DOHH2 (cell line): ENCODE data around the gene CPNE6.

Experiments
- H3F3A ChIP-seq: fragments of 200-600 bp; sonication (generic), shearing (Covaris generic); 2 replicates; pipeline ENCODE4 v1.6.0; 2016; ENCODE audit warnings: antibody characterized with exemption, mild to moderate bottlenecking; ENCODE audit not compliant: control insufficient read depth, insufficient read depth
- H3K27ac ChIP-seq: fragments of 200-600 bp; sonication (generic); 2 replicates; pipeline ENCODE4 v1.5.1; 2014; ENCODE audit warnings: low read depth, mild to moderate bottlenecking, low read length, moderate library complexity
- H3K27me3 ChIP-seq: fragments of 200-600 bp; sonication (generic); 2 replicates; pipeline ENCODE4 v1.6.1; 2014; ENCODE audit warnings: mild to moderate bottlenecking, low read length, mixed read lengths; ENCODE audit not compliant: control insufficient read depth
- H3K36me3 ChIP-seq: fragments of 200-600 bp; sonication (generic); 2 replicates; pipeline ENCODE4 v1.6.1; 2014; ENCODE audit warnings: mild to moderate bottlenecking, low read length, moderate library complexity, mixed read lengths; ENCODE audit not compliant: control insufficient read depth
- H3K4me1 ChIP-seq: fragments of 200-600 bp; sonication (generic); 2 replicates; pipeline ENCODE4 v1.6.1; 2014; ENCODE audit warnings: mild to moderate bottlenecking, low read length, mixed read lengths; ENCODE audit not compliant: control insufficient read depth
- H3K4me2 ChIP-seq: fragments of 200-600 bp; sonication (generic); 2 replicates; pipeline ENCODE4 v1.6.0; 2014; ENCODE audit warnings: mild to moderate bottlenecking, low read length, moderate library complexity
- H3K4me3 ChIP-seq: fragments of 200-600 bp; sonication (generic); 2 replicates; pipeline ENCODE4 v1.5.1; 2014; ENCODE audit warnings: mild to moderate bottlenecking, low read length, mixed read lengths
- H3K79me2 ChIP-seq: fragments of 200-600 bp; sonication (generic); 2 replicates; pipeline ENCODE4 v1.6.1; 2014; ENCODE audit warnings: mild to moderate bottlenecking, low read length, mixed read lengths; ENCODE audit not compliant: control insufficient read depth
- H3K9me2 ChIP-seq: fragments of 200-600 bp; sonication (generic); replicated peaks from 2 replicates; pipeline ENCODE4 v1.6.1; 2014; ENCODE audit warnings: mild to moderate bottlenecking, low read length, mixed read lengths; ENCODE audit not compliant: control insufficient read depth
- H3K9me3 ChIP-seq: fragments of 200-600 bp; sonication (generic); 2 replicates; pipeline ENCODE4 v1.6.1; 2014; ENCODE audit warnings: antibody characterized with exemption, low read length, mixed read lengths; ENCODE audit not compliant: control insufficient read depth, insufficient read depth
- H4K20me1 ChIP-seq: fragments of 200-600 bp; sonication (generic); 2 replicates; pipeline ENCODE4 v1.6.0; 2014; ENCODE audit warnings: low read depth, mild to moderate bottlenecking, antibody characterized with exemption, low read length, moderate library complexity; ENCODE audit not compliant: control insufficient read depth, insufficient read depth
- EZH2phosphoT487 ChIP-seq: fragments of 200-600 bp; sonication (generic); IDR thresholded peaks from 2 replicates; pipeline ENCODE4 v1.6.1; 2017; ENCODE audit warnings: borderline replicate concordance, mild to moderate bottlenecking, antibody characterized with exemption, low read length, moderate library complexity, mixed read lengths
- TF ChIP-seq, protein P1 (sequence below): fragments of 200-600 bp; sonication (generic); IDR thresholded peaks from one replicate; pipeline ENCODE4 v1.5.1; 2014; ENCODE audit warnings: antibody characterized with exemption, mild to moderate bottlenecking, low read depth, low read length; ENCODE audit not compliant: poor library complexity, severe bottlenecking

The CPNE6 gene

GRCh38 chr14:24068711-24069410 is 2.5 kb upstream of the CPNE6 start:
- H3K4me1 ChIP-seq: no peaks in the 10 kb centered on the region
- H3K27me3 ChIP-seq: no peaks in the 10 kb centered on the region
- no peak overlapping the region for H3K4me2 ChIP-seq

DNA sequence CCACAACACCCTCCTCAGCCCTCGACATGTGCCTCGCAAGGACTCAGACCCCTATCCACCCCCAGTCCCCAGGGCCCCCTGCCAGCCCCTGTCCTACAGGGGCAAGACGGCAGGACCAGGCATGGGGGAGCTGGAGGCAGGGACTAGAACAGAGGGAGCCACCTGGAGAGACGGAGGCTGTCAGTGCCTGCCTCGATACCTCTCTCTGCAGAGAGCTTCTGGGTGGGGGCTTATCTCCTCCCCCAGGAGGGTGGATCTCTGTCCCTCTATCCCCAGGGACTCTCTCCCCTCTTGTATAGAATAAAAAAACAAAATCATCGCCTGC is 2.0 kb upstream of the CPNE6 start:
- Histone ChIP-seq H3K27me3 (no peaks in the 10 kb centered on the region), H3K27ac (no peak overlapping the region)

More at GRCh38 chr14:24068711-24069410, 2.5 kb upstream of the CPNE6 start:
- no peaks in the 10 kb centered on the region for H3K79me2 ChIP-seq
- no peaks in the 10 kb centered on the region for H3F3A ChIP-seq
- H3K9me3 ChIP-seq: no peaks in the 10 kb centered on the region
- no peaks in the 10 kb centered on the region for H3K36me3 ChIP-seq
- no peaks in the 10 kb centered on the region for H4K20me1 ChIP-seq
- no peak overlapping the region for H3K4me3 ChIP-seq
- no peak overlapping the region for H3K27ac ChIP-seq
- TF ChIP-seq, protein P1, sequence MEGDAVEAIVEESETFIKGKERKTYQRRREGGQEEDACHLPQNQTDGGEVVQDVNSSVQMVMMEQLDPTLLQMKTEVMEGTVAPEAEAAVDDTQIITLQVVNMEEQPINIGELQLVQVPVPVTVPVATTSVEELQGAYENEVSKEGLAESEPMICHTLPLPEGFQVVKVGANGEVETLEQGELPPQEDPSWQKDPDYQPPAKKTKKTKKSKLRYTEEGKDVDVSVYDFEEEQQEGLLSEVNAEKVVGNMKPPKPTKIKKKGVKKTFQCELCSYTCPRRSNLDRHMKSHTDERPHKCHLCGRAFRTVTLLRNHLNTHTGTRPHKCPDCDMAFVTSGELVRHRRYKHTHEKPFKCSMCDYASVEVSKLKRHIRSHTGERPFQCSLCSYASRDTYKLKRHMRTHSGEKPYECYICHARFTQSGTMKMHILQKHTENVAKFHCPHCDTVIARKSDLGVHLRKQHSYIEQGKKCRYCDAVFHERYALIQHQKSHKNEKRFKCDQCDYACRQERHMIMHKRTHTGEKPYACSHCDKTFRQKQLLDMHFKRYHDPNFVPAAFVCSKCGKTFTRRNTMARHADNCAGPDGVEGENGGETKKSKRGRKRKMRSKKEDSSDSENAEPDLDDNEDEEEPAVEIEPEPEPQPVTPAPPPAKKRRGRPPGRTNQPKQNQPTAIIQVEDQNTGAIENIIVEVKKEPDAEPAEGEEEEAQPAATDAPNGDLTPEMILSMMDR: no peak
- TF ChIP-seq EZH2phosphoT487: no peak
- H3K9me2 ChIP-seq: no peaks in the 10 kb centered on the region

DNA sequence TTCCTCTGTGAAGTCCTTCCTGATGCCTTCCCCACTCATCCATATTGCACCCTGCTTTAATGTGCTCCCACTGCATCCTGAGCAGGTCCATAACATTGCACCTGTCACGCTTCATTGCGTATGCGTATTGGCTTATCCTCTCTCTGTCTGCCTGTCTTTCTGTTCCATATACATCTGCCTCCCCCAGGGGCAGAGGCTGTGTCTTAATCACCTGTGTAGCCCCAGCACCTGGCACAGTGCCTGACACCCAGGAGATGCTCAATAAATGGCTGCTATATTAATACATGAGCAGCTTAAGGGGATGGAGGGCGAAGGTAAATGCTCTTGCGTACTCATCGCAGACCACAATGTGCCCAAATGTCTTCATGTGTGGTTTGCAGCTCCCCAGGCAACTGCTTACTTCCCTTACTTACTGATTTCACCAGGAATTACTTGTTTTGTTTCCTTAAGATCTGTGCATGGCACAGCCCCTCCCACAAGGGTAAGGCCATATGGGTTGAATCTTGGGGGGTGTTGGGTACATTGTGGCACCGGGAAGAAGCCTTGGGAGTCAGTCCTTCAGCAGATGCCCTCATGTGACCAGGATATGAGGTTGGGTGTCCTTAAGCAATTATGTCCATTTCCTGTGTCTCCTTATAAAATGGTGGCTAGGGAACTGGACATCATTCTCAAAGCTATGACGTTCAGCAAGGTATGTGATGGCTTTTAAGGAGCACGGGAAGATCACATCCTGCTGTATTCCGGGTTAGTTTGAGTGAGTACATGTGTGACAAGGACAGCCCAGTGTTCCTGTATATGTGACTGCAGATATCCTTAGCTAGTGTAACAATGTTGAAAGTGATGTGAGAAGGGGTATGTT is 848 bp upstream of the CPNE6 start:
- TF ChIP-seq EZH2phosphoT487: no peak
- TF ChIP-seq, protein P1: no peak
- Histone ChIP-seq H3K27me3 (no peaks in the 10 kb centered on the region), H3K36me3 (no peaks in the 10 kb centered on the region), H3K4me3 (no peak overlapping the region), H4K20me1 (no peaks in the 10 kb centered on the region), H3K4me2 (no peak overlapping the region), H3K9me3 (no peaks in the 10 kb centered on the region), H3F3A (no peaks in the 10 kb centered on the region), H3K4me1 (peaks cover 5% of the 10 kb centered on the region), H3K27ac (no peak overlapping the region), H3K79me2 (no peaks in the 10 kb centered on the region), H3K9me2 (no peaks in the 10 kb centered on the region)

More for the DNA sequence above, 2.0 kb upstream of the CPNE6 start:
- H3F3A ChIP-seq: no peaks in the 10 kb centered on the region
- no peaks in the 10 kb centered on the region for H3K9me3 ChIP-seq
- H3K9me2 ChIP-seq: no peaks in the 10 kb centered on the region
- H3K4me2 ChIP-seq: no peak overlapping the region
- H3K4me1 ChIP-seq: no peaks in the 10 kb centered on the region
- no peaks in the 10 kb centered on the region for H4K20me1 ChIP-seq
- no peak for TF ChIP-seq EZH2phosphoT487
- TF ChIP-seq, protein P1: no peak
- H3K79me2 ChIP-seq: no peaks in the 10 kb centered on the region
- H3K4me3 ChIP-seq: no peak overlapping the region
- H3K36me3 ChIP-seq: no peaks in the 10 kb centered on the region
